ENCODE measurements around the gene RBM15. TPM values are rescaled to one million over a fixed set of nuclear protein-coding genes. Genes with fewer than 3 reads are reported as not detected.

The RBM15 gene
- total RNA-seq, 1 donor from 2014 or later = 41.4 TPM

DNA sequence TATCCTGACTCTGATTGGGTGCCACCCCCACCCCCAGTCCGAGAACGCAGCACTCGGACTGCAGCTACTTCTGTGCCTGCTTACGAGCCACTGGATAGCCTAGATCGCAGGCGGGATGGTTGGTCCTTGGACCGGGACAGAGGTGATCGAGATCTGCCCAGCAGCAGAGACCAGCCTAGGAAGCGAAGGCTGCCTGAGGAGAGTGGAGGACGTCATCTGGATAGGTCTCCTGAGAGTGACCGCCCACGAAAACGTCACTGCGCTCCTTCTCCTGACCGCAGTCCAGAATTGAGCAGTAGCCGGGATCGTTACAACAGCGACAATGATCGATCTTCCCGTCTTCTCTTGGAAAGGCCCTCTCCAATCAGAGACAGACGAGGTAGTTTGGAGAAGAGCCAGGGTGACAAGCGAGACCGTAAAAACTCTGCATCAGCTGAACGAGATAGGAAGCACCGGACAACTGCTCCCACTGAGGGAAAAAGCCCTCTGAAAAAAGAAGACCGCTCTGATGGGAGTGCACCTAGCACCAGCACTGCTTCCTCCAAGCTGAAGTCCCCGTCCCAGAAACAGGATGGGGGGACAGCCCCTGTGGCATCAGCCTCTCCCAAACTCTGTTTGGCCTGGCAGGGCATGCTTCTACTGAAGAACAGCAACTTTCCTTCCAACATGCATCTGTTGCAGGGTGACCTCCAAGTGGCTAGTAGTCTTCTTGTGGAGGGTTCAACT, 2.1 kb downstream of the RBM15 start:
- Mint-ChIP-seq H3K9me3 (no peaks in the 10 kb centered on the region), H3K4me3 (no peak overlapping the region), H3K4me1 (ENCODE audit: unreplicated experiment) (peaks cover 54% of the 10 kb centered on the region), H3K27ac (no peak overlapping the region), H3K27me3 (no peaks in the 10 kb centered on the region), H3K36me3 (peaks cover 31% of the 10 kb centered on the region)
- TF ChIP-seq CTCF (conservative IDR thresholded peaks at IDR 0.05) = no peak
- peak; percentile 54 for DNase-seq (ENCODE audit: extremely low spot score, unreplicated experiment)

GRCh38 chr1:110341872-110342331, 2.7 kb downstream of the RBM15 start:
- no peaks in the 10 kb centered on the region for H3K9me3 Mint-ChIP-seq
- H3K36me3 Mint-ChIP-seq = peaks cover 31% of the 10 kb centered on the region
- TF ChIP-seq CTCF (conservative IDR thresholded peaks at IDR 0.05) = no peak

DNA sequence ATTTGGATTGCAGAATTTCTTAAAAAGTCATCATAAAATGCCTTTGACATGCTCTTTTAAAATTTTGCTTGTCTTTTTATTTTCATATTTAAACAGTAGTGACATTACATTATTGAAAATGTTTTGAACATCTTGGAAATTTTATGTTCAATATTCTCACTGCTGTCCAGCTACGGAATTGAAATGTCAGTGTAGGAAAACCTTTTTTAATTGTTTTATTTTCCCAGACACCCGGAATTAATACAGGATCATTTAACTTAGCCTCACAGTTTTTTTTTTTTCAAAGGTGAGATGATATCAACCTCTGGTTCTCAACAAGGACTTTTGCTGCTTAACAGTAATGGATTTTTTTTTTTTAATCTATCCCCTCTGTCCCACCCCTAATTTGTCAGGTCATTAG, 4.1 kb downstream of the RBM15 start:
- peaks cover 72% of the 10 kb centered on the region for H3K4me1 Mint-ChIP-seq (ENCODE audit: unreplicated experiment)
- H3K36me3 Mint-ChIP-seq = peaks cover 37% of the 10 kb centered on the region
- no peaks in the 10 kb centered on the region for H3K27me3 Mint-ChIP-seq
- no peak for TF ChIP-seq CTCF (conservative IDR thresholded peaks at IDR 0.05)
- no peak for DNase-seq (ENCODE audit: extremely low spot score, unreplicated experiment)
- H3K27ac Mint-ChIP-seq = no peak overlapping the region
- no peak overlapping the region for H3K4me3 Mint-ChIP-seq
- no peaks in the 10 kb centered on the region for H3K9me3 Mint-ChIP-seq

More at GRCh38 chr1:110341872-110342331, 2.7 kb downstream of the RBM15 start:
- DNase-seq (ENCODE audit: extremely low spot score, unreplicated experiment) = no peak
- no peak overlapping the region for H3K4me3 Mint-ChIP-seq
- H3K27ac Mint-ChIP-seq = no peak overlapping the region
- H3K27me3 Mint-ChIP-seq = no peaks in the 10 kb centered on the region
- peaks cover 60% of the 10 kb centered on the region for H3K4me1 Mint-ChIP-seq (ENCODE audit: unreplicated experiment)

- Mint-ChIP-seq H3K27ac (no peak overlapping the region), H3K4me3 (peak overlapping the region; percentile 44), H3K27me3 (no peaks in the 10 kb centered on the region), H3K36me3 (peaks cover 37% of the 10 kb centered on the region), H3K9me3 (no peaks in the 10 kb centered on the region), H3K4me1 (ENCODE audit: unreplicated experiment) (peaks cover 81% of the 10 kb centered on the region)
- no peak for TF ChIP-seq CTCF (conservative IDR thresholded peaks at IDR 0.05)
- DNase-seq (ENCODE audit: extremely low spot score, unreplicated experiment) = no peak
Observed at GRCh38 chr1:110344152-110344551, 5.0 kb downstream of the RBM15 start.

DNA sequence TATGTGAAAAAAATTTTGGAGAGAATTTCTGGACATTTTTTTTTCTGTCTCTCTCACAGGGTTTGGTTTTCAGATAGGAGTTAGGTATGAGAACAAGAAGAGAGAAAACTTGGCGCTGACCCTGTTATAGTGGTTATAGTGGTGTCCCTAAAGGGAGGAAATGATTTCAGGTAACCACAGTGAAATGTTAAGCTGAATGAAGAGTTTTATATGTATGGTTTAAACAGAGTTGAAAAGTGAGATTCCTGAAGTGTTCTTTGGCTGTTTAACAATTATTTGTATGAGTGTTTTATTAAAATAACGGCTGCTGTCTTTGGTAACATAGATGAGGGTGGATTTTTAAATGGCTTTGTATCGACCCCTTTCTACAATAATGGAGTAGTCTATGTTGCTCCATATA, 6.3 kb downstream of the RBM15 start:
- H3K9me3 Mint-ChIP-seq = no peaks in the 10 kb centered on the region
- peak overlapping the region; percentile 44 for H3K4me3 Mint-ChIP-seq
- peaks cover 37% of the 10 kb centered on the region for H3K36me3 Mint-ChIP-seq
- no peak overlapping the region for H3K27ac Mint-ChIP-seq
- no peak for DNase-seq (ENCODE audit: extremely low spot score, unreplicated experiment)
- peaks cover 81% of the 10 kb centered on the region for H3K4me1 Mint-ChIP-seq (ENCODE audit: unreplicated experiment)
- no peak for TF ChIP-seq CTCF (conservative IDR thresholded peaks at IDR 0.05)
- no peaks in the 10 kb centered on the region for H3K27me3 Mint-ChIP-seq

All from type B pancreatic cell (in vitro differentiated cells).